Measurements from ENCODE around the gene APOLD1. TPM values are rescaled to one million over a fixed set of nuclear protein-coding genes. Genes with fewer than 3 reads are reported as not detected.
A peak's percentile ranks its signal among the peaks of the same experiment; 100 is the strongest.

APOLD1 gene
- total and polyA plus RNA-seq, 2 of the 8 experiments (the other 6 are each of a cell fraction or from before 2014, with no cell fraction given), result 0.12 to 0.71 TPM

- Histone ChIP-seq H4K8ac (ENCODE audit: extremely low read depth, insufficient read depth, low read length) (no peak overlapping the region), H3K9me3 (ENCODE audit: insufficient read depth in 2 of 2, low read depth in 1 of 2, low read length in 1 of 2) (no peaks in the 10 kb centered on the region), H3K23ac (ENCODE audit: insufficient read length) (no peak overlapping the region), H3K18ac (ENCODE audit: extremely low read depth, low read length) (no peak overlapping the region), H3K36me3 (ENCODE audit: control insufficient read depth in 2 of 4, insufficient read depth in 4 of 4, low read length in 3 of 4) (peaks cover 0 to 11% (median 0%) of the 10 kb centered on the region in 4 experiments; a peak in 2 of 8 replicates), H4K20me1 (replicated peaks in 1 of 2; ENCODE audit: control insufficient read depth in 1 of 2, insufficient read depth in 2 of 2, low read length in 2 of 2) (peaks cover 0 to 3% of the 10 kb centered on the region in 2 experiments), H3K79me1 (ENCODE audit: low read depth, low read length) (no peaks in the 10 kb centered on the region; the same call in none of the 2 replicates), H3K4ac (replicated peaks; ENCODE audit: insufficient read length, low read depth, low read length) (no peak overlapping the region), H2AFZ (ENCODE audit: low read length) (peak overlapping the region; percentile 60; the same call in 1 of the 2 replicates), H3K14ac (ENCODE audit: insufficient read length) (no peak overlapping the region), H2AK5ac (ENCODE audit: low read depth, low read length) (no peak overlapping the region), H2BK120ac (replicated peaks; ENCODE audit: low read depth, low read length) (no peak overlapping the region), H3K23me2 (ENCODE audit: low read depth, low read length) (no peaks in the 10 kb centered on the region; the same call in 1 of the 2 replicates), H3K4me1 (replicated peaks in 1 of 4; ENCODE audit: control insufficient read depth in 3 of 4, insufficient read depth in 4 of 4, low read length in 3 of 4) (no peaks in the 10 kb centered on the region; a peak in 1 of 7 replicates), H3K4me2 (ENCODE audit: insufficient read depth in 1 of 2, low read depth in 2 of 2, low read length in 2 of 2) (peak overlapping the region; percentile 41 to 52; a peak in 3 of 4 replicates), H4K91ac (replicated peaks; ENCODE audit: insufficient read length, low read length) (no peak overlapping the region), H2BK5ac (ENCODE audit: low read depth, low read length) (no peak overlapping the region), H2BK15ac (ENCODE audit: low read length) (no peak overlapping the region), H3K27ac (ENCODE audit: low read depth, low read length) (no peak overlapping the region), H3K56ac (replicated peaks; ENCODE audit: insufficient read length, low read depth, low read length) (no peak overlapping the region), H2BK12ac (ENCODE audit: low read depth, low read length) (no peak overlapping the region), H3K9ac (replicated peaks in 1 of 4; ENCODE audit: extremely low read depth in 1 of 4, low read depth in 3 of 4, low read length in 3 of 4) (no peak overlapping the region), H2BK20ac (ENCODE audit: low read length) (no peak overlapping the region), H3K79me2 (ENCODE audit: control insufficient read depth in 1 of 2, insufficient read depth in 2 of 2, low read length in 2 of 2) (peaks cover 6 to 44% of the 10 kb centered on the region in 2 experiments; a peak in 3 of 4 replicates), H3K4me3 (ENCODE audit: extremely low read depth in 1 of 4, insufficient read depth in 2 of 4, low read depth in 3 of 4, low read length in 4 of 4) (peak overlapping the region in 1 of 4 experiments; percentile 91; a peak in 1 of 8 replicates), H3K27me3 (replicated peaks in 1 of 4; ENCODE audit: control insufficient read depth in 3 of 4, extremely low read depth in 1 of 4, insufficient read depth in 3 of 4, low read length in 3 of 4) (no peaks in the 10 kb centered on the region), H4K5ac (ENCODE audit: insufficient read length, low read depth, low read length) (no peak overlapping the region)
- ChIA-PET CTCF (ENCODE audit: partially characterized antibody) (interaction anchor here (0.6 to 9.8 kb wide), 18 partner anchors 9 to 400 kb away, joined by 3 to 55 read pairs (median 4); no protein-coding TSS in a partner anchor), POLR2A (ENCODE audit: partially characterized antibody) (interaction anchor here (1.3 to 2.3 kb wide), 2 partner anchors 25 to 93 kb away, joined by 4 to 8 read pairs; no protein-coding TSS in a partner anchor)
- DNase-seq (ENCODE audit: low read depth in 1 of 2, low spot score in 2 of 2), result no peak
- 65% methylated on average over 14 of the region's 14 CpGs; no CpG with 5 or more reads in 1 of the 2 experiments for WGBS, 2 experiments (ENCODE audit: extremely low coverage in 1 of 2, insufficient coverage in 1 of 2, insufficient read length in 1 of 2, insufficient replicate concordance in 2 of 2, low coverage in 1 of 2, low lambda C conversion rate in 2 of 2, missing lambda C conversion rate in 1 of 2)
- no peak for FAIRE-seq
- no peak for TF ChIP-seq POU5F1 (IDR thresholded peaks at IDR 0.05; ENCODE audit: low read depth, low read length)
- TF ChIP-seq SRF (IDR thresholded peaks at IDR 0.05; ENCODE audit: low read depth, low read length), result no peak
- no peak for TF ChIP-seq CBX8 (IDR thresholded peaks at IDR 0.05; ENCODE audit: borderline replicate concordance, low read depth, low read length)
- no peak for TF ChIP-seq SUZ12 (IDR thresholded peaks at IDR 0.05; ENCODE audit: low read length)
- TF ChIP-seq RFX5 (IDR thresholded peaks at IDR 0.05; ENCODE audit: borderline replicate concordance, low read depth, low read length), result no peak
- no peak for TF ChIP-seq RNF2 (IDR thresholded peaks at IDR 0.05; ENCODE audit: borderline replicate concordance, low read depth, low read length, missing control alignments, poor library complexity, severe bottlenecking)
- TF ChIP-seq RAD21 (IDR thresholded peaks at IDR 0.05 in 1 of 2, conservative IDR thresholded peaks at IDR 0.05 in 1 of 2; ENCODE audit: low read depth in 2 of 2, low read length in 2 of 2), result no peak
- no peak for TF ChIP-seq TEAD4 (IDR thresholded peaks at IDR 0.05; ENCODE audit: low read depth, low read length)
Measured at GRCh38 chr12:12812618-12813119, 27.2 kb downstream of the APOLD1 start.

Measured in H1 (cell line).